GM12801 (cell line): ENCODE results near the gene TMEM120A.

Experiments
- TF ChIP-seq, protein P1 (sequence below): IDR thresholded peaks from one replicate; pipeline ENCODE4 v1.5.1; 2011; ENCODE audit warnings: control low read depth; ENCODE audit not compliant: insufficient read length; ENCODE audit errors: extremely low read depth

The TMEM120A gene

DNA sequence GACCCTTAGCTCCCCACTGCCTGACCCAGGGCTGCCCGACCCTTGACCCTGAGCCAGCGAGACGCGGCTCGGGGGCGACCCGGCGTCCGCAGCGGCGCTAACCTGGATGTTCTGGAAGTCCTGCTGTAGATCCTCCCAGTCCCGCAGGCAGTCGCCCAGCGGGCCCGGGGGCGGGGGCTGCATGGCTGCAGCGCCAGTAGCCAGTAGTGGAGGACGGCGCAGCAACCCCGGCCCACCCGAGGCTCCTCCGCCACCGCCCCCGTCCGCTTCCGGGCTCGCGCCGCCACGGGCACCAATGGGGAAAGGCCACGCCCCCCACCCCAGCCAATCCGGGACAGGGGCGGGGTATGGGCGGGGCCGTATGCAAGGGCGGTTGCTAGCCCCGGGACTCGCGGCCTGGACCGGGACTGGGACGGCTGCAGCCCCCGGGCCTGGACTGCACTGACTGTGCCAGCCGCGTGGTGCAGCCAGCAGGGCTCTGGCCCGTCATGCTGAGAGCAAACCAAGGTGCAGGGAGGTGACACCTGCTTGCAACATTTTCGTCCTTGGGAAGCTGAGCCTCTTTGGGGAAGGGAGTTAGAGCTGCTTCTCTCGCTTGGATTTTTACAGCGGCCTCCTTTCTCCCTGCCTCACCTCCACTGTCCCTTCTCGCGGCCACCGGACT is at the start of gene TMEM120A:
TMEM120A (minus strand) TSS at position 208 of the 664 bp plus-strand sequence; CDS start at position 183, 25 bp downstream.
- TF ChIP-seq, protein P1, sequence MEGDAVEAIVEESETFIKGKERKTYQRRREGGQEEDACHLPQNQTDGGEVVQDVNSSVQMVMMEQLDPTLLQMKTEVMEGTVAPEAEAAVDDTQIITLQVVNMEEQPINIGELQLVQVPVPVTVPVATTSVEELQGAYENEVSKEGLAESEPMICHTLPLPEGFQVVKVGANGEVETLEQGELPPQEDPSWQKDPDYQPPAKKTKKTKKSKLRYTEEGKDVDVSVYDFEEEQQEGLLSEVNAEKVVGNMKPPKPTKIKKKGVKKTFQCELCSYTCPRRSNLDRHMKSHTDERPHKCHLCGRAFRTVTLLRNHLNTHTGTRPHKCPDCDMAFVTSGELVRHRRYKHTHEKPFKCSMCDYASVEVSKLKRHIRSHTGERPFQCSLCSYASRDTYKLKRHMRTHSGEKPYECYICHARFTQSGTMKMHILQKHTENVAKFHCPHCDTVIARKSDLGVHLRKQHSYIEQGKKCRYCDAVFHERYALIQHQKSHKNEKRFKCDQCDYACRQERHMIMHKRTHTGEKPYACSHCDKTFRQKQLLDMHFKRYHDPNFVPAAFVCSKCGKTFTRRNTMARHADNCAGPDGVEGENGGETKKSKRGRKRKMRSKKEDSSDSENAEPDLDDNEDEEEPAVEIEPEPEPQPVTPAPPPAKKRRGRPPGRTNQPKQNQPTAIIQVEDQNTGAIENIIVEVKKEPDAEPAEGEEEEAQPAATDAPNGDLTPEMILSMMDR = no peak

DNA sequence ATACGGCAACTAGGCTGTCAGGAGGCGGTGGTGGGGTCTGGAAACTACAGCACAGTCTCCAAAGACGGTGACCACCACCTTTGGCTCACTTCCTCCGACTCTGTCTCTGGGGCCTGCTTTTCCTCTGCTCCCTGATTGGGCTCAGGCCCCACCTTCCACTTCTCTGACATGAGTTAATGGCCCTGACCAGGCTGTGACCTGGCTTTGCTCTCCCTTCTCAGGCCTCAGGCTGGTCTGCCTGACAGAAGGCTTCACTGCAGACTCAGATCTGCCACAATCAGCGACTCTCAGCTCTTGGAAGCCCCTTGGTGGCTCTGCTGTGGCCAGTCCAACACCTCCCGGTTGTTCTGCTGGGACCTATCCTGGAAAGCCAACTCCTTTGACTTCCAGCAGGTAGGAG is 45.7 kb upstream of the TMEM120A start:
- TF ChIP-seq, protein P1 = no peak

DNA sequence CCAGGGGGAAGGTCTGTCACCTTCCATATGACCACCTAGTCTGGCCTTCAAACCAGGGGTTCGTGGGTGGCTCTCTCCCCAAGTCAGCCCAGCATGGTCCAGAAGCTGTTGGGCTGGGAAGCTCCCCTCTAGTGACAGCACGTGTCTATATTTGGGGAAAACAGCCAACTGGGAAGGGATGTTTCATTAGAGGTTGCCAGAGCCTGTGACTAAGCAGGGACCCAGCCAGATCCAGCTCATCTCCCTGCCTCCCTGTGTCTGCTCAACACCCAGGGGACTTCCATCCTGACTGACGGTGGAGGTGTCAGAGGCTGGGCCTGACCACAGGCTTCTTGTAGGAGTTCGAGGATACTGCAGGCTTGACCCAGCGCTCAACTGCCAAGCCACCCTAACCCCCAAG is 42.9 kb upstream of the TMEM120A start:
- TF ChIP-seq, protein P1 = no peak

DNA sequence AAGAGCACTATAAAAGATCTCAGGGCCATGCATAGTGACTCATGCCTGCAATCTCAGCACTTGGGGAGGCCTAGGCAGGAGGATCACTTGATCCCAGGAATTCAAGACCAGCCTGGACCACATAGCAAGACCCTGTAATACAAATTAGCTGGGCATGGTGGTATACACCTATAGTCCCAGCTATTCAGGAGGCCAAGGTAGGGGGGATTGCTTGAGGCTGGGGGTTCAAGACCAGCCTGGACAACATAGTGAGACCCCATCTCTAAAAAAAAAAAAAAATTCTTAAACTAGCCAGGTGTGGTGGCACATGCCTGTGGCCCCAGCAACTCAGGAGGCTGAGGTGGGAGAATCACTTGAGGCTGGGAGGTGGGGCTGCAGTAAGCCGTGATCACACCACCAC is 37.6 kb upstream of the TMEM120A start:
- TF ChIP-seq, protein P1 = no peak

DNA sequence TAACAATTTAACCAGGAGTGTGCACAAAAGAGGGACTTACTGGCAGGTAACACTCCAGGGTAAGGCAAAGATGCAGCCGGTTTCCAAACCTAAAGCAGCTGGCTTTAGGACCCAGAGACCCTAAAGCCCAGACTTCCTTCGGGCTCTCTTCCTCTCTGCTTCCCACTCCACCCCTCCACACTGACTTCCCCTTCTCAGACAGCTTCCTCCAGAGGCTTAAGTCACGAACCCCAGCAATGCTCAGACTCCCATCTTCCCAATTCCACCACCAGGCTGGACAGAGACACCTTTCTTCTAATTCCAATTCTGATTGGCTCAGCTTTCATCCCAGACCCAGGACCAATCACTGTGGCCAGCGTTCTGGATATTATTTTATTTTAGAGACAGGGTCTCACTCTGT is 28.6 kb upstream of the TMEM120A start:
- TF ChIP-seq, protein P1 = no peak

DNA sequence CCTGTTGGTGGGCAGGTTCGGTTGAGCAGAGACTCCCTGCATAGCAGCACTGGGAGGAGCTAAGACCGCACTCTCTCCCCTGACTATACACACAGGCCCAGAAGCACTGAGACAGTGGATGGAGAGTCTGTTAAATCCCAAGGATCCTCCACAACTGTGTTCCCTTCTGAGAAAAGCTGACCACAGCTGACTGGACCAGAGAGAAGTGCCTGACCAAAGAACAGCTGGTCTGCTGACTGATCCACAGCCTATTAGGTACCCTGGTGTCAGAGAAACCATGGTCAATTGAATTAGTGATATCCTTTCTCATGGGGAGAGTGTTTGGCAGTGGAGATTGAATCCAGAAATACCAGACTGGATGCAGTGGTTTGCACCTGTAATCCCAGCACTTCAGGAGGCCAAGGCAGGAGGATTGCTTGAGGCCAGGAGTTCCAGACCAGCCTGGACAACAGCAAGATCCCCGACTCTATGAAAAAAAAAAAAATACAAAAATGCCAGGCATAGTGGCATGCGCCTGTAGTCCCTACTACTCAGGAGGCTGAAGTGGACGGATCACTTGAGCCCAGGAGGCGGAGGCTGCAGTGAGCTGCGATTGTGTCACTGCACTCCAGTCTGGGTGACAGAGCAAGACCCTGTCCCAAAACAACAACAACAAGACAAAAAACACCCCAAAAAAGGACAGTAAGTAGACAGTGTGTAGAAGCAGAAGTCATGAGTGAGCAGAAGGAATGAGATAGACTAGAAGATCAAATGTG is 27.8 kb upstream of the TMEM120A start:
- TF ChIP-seq, protein P1 = no peak

DNA sequence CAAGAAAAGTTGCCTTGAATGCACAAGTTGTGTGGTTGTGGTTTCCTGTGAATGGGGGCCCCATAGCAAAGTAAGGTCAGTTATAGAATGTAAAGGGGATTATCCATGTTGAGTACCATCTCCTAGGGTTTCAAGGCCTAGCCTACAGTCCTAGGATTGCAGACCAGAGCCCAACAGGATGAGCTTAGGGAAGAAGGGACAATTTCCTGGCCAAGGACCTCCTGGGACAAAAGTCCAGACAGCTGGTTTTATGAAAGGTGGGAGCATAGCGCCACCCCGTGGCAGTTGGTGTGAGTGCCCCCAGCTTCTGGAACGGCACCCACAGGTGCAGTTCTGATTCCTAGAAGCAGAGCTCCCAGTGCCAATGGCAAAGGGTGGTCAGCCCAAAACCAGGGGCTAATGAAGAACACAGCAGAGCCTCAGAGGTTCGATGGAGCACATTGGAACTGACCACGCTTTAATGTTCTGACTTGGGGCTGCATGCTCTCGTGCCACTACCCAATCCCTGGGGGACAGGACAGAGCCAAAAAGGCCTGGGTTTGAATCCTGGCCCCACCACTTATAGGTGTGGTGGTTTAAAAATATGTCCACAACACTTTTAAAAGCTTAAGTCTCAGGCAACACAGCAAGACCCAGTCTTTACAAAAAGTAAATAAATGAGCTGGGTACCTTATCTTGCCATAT is 25.8 kb upstream of the TMEM120A start:
- TF ChIP-seq, protein P1 = no peak
